ENCODE measurements around the gene PDGFA.
A peak's percentile ranks its signal among the peaks of the same experiment; 100 is the strongest.

Gene PDGFA

DNA sequence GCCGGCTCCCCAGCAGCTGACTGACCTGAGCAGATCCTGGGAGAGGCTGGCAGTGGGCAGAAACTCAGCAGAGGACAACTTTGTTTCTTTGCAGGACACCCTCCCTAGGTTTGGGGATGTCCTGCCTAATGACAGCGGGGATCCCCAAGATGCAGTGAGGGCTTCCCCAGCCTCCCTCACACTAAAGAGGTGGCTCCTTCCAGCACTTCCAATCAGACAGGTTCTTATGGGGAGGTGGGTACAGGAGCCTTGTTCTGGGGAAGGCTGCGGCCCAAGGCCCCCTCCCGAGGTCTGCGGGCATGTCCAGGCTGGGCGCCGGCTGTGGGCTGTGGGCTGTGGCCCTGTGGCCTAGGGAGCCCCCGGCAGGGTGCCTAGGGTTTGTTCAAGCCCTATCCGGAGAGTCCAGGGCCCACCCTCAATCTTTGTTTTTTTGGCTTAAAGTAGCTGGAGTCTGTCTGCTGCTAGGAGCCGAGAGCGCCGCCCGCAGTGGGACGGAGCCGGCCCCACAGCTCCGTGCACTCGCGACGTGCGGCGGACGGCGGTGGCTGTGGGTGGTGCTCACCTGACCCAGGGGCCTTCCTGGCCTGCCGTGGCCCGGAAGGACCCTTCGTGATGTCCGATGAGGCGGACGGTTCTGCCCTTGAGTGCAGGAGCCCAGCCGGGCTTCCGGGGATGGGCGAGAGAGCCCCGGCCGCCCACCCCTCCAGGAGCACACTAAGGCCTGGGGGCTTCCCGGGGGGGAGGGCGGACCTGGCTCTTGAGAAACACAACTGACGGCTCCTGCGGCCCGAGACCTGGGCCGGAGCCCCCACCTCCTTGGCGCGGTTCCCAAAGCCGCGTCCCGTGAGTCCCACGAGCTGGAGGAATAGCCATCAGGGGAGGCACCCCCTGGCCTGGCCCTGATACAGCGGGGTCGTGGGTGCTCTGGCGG, 57.2 kb downstream of the PDGFA start:
- no peak for DNase-seq (ENCODE audit: low read depth in 1 of 2, low spot score in 1 of 2)
- in situ Hi-C loops (cut with HindIII; ENCODE audit: low pct_unique_long_range_greater_than_20kb, low sequenced_read_pairs): no loop called here
- no peak for TF ChIP-seq JUND (IDR thresholded peaks at IDR 0.05; ENCODE audit: low read depth)

DNA sequence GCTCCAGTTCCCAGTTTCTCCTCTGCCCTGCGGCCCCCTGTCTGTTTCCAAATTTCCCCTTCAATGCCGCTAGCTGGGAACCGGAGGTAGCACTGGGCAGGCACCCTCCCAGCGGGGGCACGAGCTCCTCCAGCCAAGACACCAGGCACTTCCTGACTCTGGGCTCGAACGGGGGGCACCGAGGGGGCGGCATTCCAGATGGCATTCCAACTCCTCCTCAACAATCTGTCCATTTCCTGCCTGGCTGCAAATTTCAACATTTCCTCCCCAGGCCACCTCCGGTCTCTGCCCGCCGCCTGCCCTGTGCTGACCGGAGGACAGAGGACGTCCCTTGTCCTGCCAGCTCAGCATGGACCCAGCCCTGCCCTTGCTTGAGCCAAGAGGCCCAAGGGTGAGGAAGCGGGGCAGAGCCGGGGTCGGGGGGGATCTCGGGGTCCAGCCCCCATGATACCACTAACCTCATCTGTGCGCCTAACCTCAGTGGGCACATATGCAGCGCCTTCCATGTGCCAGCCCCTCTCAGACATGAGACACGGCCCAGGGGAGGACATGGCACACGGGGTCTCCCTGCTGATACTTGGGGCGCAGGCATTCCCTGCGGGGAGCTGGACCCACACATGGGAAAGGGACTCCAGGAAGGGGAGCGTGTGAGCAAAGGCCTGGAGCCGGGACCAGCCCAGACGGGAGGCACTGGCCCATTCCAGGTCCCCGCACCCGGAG, 58.0 kb downstream of the PDGFA start:
- DNase-seq (ENCODE audit: low read depth in 1 of 2, low spot score in 1 of 2): no peak
- no peak for TF ChIP-seq JUND (IDR thresholded peaks at IDR 0.05; ENCODE audit: low read depth)
- in situ Hi-C loops (cut with HindIII; ENCODE audit: low pct_unique_long_range_greater_than_20kb, low sequenced_read_pairs): no loop called here

DNA sequence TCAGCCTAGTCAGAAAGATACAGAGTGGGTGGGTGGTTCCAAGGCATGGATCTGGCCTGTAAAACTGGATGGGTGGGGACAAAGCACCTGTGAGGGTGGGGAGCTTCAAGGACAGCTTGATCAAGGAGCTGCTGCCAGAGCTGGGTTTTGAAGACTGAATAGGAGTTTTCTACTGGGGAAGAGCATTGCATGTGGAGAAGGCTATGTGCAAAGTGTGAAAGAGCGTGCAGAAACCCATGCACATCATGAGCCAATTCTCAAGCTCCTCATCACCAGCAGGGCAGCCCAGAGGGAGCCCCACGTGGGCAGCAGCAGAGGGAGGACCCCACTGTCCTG, 58.6 kb downstream of the PDGFA start:
- no peak for TF ChIP-seq JUND (IDR thresholded peaks at IDR 0.05; ENCODE audit: low read depth)
- no peak for DNase-seq (ENCODE audit: low read depth in 1 of 2, low spot score in 1 of 2)
- in situ Hi-C loops (cut with HindIII; ENCODE audit: low pct_unique_long_range_greater_than_20kb, low sequenced_read_pairs): no loop called here

DNA sequence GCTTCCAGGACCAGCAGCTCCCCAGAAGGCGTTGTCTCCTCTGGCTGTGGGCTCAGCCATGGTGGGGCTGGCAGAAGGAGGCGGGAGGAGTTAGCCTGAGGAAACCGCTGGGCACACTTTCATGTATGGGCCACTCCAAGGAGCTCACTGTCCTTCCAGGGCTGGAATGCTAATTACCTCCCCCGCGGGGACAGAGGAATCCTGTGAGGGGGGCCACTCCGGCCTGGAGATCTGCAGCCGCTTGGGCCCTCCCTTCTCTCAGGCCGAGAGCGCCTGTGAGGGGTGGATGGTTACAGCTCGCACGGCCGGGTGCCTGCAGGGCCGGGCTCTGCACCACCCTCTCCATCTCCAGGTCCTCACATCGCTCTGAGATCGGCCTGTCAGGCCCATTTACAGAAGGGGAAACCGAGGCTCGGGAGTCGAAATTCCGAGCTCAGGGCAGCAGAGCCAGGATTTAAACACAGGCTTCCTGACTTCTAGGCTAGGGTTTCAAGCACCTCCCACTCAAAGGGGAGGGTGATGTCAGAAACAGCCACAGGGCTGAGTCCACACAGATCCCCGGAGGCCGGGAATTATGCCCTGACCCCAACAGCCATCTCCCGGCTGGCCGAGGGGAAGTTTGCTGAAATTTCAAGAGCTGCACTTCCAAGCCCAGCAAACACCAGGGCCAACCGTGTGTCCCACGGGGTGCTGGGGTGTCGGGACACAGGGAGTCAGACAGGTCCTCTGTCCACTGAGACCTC, 59.1 kb downstream of the PDGFA start:
- TF ChIP-seq JUND (IDR thresholded peaks at IDR 0.05; ENCODE audit: low read depth): no peak
- in situ Hi-C loops (cut with HindIII; ENCODE audit: low pct_unique_long_range_greater_than_20kb, low sequenced_read_pairs): no loop called here
- no peak for DNase-seq (ENCODE audit: low read depth in 1 of 2, low spot score in 1 of 2)

DNA sequence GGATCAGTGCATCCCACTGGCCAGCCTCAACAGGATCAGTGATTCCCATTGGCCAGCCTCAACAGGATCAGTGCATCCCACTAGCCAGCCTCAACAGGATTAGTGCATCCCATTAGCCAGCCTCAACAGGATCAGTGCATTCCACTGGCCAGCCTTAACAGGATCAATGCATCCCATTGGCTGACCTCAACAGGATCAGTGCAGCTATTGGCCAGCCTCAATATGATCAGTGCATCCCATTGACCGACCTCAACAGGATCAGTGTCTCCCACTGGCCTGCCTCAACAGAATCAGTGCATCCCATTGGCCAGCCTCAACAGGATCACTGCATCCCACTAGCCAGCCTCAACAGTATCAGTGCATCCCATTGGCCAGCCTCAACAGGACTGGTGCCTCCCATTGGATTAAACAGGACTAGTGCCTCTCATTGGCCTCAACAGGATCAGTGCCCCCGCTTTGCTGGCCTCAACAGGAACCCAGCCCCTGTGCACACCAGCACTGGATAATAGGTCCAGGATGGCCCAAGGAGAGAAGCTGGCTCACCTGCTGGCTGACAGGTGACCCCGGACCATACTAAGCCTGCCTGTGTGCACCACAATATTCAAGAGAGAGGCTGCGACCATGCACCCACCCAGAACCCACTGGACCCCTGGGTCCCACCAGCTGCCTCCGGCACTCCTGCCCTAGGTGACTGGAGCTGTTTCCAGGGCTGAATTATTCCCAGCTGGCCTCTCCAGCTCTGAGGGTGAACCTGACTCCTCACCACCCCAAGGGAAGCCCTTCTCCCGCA, 59.9 kb downstream of the PDGFA start:
- no peak for DNase-seq (ENCODE audit: low read depth in 1 of 2, low spot score in 1 of 2)
- TF ChIP-seq JUND (IDR thresholded peaks at IDR 0.05; ENCODE audit: low read depth): no peak
- in situ Hi-C loops (cut with HindIII; ENCODE audit: low pct_unique_long_range_greater_than_20kb, low sequenced_read_pairs): no loop called here

DNA sequence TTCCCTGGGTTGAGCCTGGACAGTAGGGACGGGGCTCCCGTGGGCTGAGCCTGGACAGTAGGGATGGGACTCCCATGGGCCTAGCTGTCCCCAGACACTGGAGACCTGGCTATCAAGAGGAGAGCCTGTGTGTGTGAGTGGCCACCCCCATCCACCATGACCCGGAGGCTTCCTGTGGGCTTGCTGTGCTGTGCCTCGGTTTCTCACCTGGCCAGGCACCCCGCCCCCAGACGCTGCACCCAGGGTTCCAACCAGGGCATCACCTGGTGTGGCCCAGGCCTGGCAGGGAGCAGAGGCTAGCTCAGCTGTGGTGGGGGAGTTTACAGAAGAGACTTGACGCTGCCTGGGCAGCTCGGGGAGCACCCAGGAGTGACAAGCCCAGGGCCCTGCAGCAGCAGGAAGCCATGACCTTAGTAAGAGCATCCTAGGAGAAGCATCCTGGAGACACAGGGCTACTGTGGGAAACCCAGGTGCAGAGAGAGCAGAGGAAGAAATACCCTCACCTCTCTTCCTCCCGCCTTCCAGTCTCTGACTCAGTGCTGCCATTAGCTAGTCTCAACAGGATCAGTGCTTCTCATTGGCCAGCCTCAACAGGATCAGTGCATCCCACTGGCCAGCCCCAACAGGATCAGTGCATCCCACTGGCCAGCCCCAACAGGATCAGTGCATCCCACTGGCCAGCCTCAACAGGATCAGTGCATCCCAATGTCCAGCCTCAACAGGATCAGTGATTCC, 61.0 kb downstream of the PDGFA start:
- TF ChIP-seq JUND (IDR thresholded peaks at IDR 0.05; ENCODE audit: low read depth): no peak
- no peak for DNase-seq (ENCODE audit: low read depth in 1 of 2, low spot score in 1 of 2)
- in situ Hi-C loops (cut with HindIII; ENCODE audit: low pct_unique_long_range_greater_than_20kb, low sequenced_read_pairs): no loop called here

DNA sequence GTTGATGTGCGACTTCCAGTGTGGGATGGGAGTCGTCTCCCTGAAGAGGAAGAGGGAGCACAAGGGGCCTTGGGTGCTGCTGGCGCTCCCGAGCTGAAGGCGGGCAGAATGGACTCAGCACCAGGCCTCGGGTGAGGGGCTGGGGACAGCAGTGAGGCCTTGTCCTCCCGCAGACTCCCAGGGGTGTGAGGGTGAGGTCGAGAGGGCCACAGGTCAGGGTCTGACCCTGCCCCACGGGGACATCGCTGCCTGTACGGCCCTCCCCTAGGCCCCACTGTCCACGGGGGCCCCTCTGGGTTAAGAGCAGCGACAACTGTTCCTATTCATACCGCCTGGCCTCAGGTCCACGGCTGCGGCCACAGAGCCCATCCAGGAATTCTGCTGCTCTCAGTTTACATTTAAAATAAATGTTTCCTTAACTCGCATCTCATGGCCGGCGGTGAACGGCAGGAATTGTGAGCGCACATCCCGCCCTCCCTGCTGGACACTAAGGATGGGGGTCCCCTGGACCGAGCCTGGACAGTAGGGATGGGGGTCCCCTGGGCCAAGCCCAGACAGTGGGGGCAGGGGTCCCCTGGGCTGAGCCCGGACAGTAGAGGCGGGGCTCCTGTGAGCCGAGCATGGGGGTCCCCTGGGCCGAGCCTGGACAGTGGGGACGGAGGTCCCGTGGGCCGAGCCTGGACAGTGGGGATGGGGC, 61.7 kb downstream of the PDGFA start:
- DNase-seq (ENCODE audit: low read depth in 1 of 2, low spot score in 1 of 2): no peak
- in situ Hi-C loops (cut with HindIII; ENCODE audit: low pct_unique_long_range_greater_than_20kb, low sequenced_read_pairs): no loop called here
- no peak for TF ChIP-seq JUND (IDR thresholded peaks at IDR 0.05; ENCODE audit: low read depth)

DNA sequence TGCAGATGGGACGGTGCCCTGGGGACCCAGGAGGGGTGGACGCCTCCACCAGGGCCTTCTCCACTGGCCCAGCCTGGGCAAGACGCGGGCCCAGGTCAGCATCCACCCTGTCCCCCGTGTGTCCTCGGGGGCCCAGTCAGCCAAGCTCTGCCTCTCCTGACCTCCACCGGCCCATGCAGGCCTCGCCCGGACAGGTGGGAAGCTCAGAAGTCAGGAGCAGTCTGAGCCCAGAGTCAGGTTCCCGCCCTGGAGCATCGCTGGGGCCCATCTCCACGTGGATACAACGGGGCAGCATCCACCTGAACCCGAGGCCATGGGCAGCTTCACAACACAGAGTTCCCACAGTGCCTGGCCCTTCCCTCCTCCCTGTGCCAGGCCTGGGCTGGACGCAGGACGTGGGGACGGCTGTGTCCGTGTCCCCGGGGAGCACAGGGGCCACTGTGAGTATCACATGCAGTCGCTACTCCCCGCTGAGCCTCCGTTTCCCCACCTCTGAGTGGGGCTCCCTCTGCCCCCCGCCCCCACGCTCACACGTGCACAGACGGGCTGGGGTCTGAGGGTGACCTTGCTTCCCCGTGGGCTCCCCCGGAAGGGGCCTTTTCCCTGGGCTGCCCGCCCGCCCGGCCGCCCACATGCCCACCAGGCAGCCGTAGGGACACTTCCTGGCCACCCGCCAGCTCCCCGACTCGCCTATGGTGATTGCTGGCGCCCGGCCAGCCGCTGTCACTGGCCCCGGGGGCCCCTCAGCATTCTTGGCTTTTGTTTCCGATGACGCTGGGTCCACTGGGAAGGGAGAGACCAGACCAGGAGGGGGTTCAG, 64.3 kb downstream of the PDGFA start:
- TF ChIP-seq JUND (IDR thresholded peaks at IDR 0.05; ENCODE audit: low read depth): no peak
- DNase-seq (ENCODE audit: low read depth in 1 of 2, low spot score in 1 of 2): peak; percentile 54 to 78
- in situ Hi-C loops (cut with HindIII; ENCODE audit: low pct_unique_long_range_greater_than_20kb, low sequenced_read_pairs): no loop called here

DNA sequence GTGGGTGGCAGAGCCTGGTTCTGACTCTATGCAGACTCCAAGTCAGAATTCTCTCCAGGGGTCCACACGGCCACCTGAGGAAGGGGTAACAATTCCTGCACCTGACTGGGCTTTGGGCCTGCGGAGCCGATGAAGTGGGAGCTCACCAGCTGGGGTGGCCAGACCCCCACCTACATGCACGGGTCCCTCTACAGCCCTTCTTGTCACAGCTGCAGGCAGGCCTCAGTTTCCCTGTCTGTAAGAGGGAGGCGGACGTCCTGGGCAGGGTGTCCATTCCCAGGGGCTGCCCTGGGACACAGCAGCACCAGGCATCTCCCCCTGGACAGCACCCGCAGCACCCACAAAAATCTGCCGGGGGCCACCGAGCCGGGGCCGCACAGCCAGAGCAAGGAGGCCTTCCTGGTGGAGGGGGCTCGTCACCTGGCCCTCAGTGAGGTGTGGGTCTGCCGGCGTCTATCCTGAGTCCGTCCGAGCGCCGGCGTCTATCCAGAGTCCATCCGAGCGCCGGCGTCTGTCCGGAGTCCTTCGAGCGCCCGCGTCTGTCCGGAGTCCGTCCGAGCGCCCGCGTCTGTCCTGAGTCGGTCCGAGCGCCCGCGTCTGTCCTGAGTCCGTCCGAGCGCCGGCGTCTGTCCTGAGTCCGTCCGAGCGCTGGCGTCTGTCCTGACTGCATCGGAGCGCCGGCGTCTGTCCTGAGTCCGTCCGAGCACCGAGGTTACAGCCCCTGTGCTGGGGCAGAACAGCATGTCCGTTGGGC, 65.1 kb downstream of the PDGFA start:
- no peak for TF ChIP-seq JUND (IDR thresholded peaks at IDR 0.05; ENCODE audit: low read depth)
- in situ Hi-C loops (cut with HindIII; ENCODE audit: low pct_unique_long_range_greater_than_20kb, low sequenced_read_pairs): no loop called here
- no peak for DNase-seq (ENCODE audit: low read depth in 1 of 2, low spot score in 1 of 2)
